ENCODE measurements around the gene ST8SIA5. TPM values are rescaled to one million over a fixed set of nuclear protein-coding genes. Genes with fewer than 3 reads are reported as not detected.

Gene ST8SIA5
- total RNA-seq, 1 donor from 2014 or later: 0.05 TPM

GRCh38 chr18:46646468-46646867, 110.4 kb downstream of the ST8SIA5 start:
- Mint-ChIP-seq H3K36me3 (ENCODE audit: low read depth) (no peaks in the 10 kb centered on the region), H3K27ac (no peak overlapping the region), H3K9me3 (no peaks in the 10 kb centered on the region), H3K27me3 (ENCODE audit: low read depth) (peaks cover 2% of the 10 kb centered on the region), H3K4me1 (ENCODE audit: low read depth) (no peaks in the 10 kb centered on the region), H3K4me3 (ENCODE audit: low read depth) (no peak overlapping the region)
- intact Hi-C loops (cut with micrococcal nuclease): no loop called here
- no peak for DNase-seq (ENCODE audit: low spot score)

- Mint-ChIP-seq H3K27me3 (ENCODE audit: low read depth) (no peaks in the 10 kb centered on the region), H3K27ac (no peak overlapping the region), H3K9me3 (no peaks in the 10 kb centered on the region), H3K36me3 (ENCODE audit: low read depth) (no peaks in the 10 kb centered on the region), H3K4me3 (ENCODE audit: low read depth) (no peak overlapping the region), H3K4me1 (ENCODE audit: low read depth) (no peaks in the 10 kb centered on the region)
- intact Hi-C loops (cut with micrococcal nuclease): no loop called here
- DNase-seq (ENCODE audit: low spot score): no peak
Measured at GRCh38 chr18:46642561-46642960, 114.3 kb downstream of the ST8SIA5 start.

DNA sequence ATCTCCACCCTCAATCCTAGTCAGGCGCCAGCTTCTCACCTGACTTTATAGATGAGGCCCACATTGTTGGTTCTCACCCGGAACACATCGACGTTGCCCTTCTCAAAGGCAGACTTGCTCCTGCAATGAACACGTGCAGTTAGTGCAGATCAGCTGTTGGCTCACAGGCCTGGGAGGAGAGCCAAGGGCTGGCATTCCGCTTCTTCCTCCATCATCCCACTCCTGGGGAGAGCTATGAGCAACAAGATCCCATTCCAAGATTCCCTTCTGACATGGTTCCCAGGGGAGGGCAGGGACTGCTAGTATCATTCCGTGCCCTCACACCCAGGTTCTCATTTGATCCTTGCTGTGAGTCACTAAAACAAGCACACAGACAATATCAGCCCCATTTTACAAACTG, 114.9 kb downstream of the ST8SIA5 start:
- H3K27ac Mint-ChIP-seq: no peak overlapping the region
- no peak for DNase-seq (ENCODE audit: low spot score)
- no peaks in the 10 kb centered on the region for H3K4me1 Mint-ChIP-seq (ENCODE audit: low read depth)
- no peaks in the 10 kb centered on the region for H3K9me3 Mint-ChIP-seq
- intact Hi-C loops (cut with micrococcal nuclease): no loop called here
- H3K36me3 Mint-ChIP-seq (ENCODE audit: low read depth): no peaks in the 10 kb centered on the region
- H3K4me3 Mint-ChIP-seq (ENCODE audit: low read depth): no peak overlapping the region
- no peaks in the 10 kb centered on the region for H3K27me3 Mint-ChIP-seq (ENCODE audit: low read depth)

- intact Hi-C loops (cut with micrococcal nuclease): no loop called here
- Mint-ChIP-seq H3K9me3 (no peaks in the 10 kb centered on the region), H3K4me1 (ENCODE audit: low read depth) (no peaks in the 10 kb centered on the region), H3K27me3 (ENCODE audit: low read depth) (no peaks in the 10 kb centered on the region), H3K27ac (no peak overlapping the region), H3K4me3 (ENCODE audit: low read depth) (no peak overlapping the region), H3K36me3 (ENCODE audit: low read depth) (no peaks in the 10 kb centered on the region)
- DNase-seq (ENCODE audit: low spot score): no peak
Measured at GRCh38 chr18:46639386-46639785, 117.5 kb downstream of the ST8SIA5 start.

- Mint-ChIP-seq H3K27ac (no peak overlapping the region), H3K36me3 (ENCODE audit: low read depth) (no peaks in the 10 kb centered on the region), H3K4me3 (ENCODE audit: low read depth) (no peak overlapping the region), H3K9me3 (peaks cover 3% of the 10 kb centered on the region), H3K27me3 (ENCODE audit: low read depth) (peaks cover 6% of the 10 kb centered on the region), H3K4me1 (ENCODE audit: low read depth) (no peaks in the 10 kb centered on the region)
- no peak for DNase-seq (ENCODE audit: low spot score)
- intact Hi-C loops (cut with micrococcal nuclease): no loop called here
Measured at GRCh38 chr18:46636040-46636630, 120.7 kb downstream of the ST8SIA5 start.

- H3K27me3 Mint-ChIP-seq (ENCODE audit: low read depth): peaks cover 6% of the 10 kb centered on the region
- intact Hi-C loops (cut with micrococcal nuclease): no loop called here
- peaks cover 7% of the 10 kb centered on the region for H3K9me3 Mint-ChIP-seq
- H3K27ac Mint-ChIP-seq: no peak overlapping the region
- DNase-seq (ENCODE audit: low spot score): no peak
- no peak overlapping the region for H3K4me3 Mint-ChIP-seq (ENCODE audit: low read depth)
- no peaks in the 10 kb centered on the region for H3K36me3 Mint-ChIP-seq (ENCODE audit: low read depth)
- peaks cover 7% of the 10 kb centered on the region for H3K4me1 Mint-ChIP-seq (ENCODE audit: low read depth)
Measured at GRCh38 chr18:46632401-46633071, 124.3 kb downstream of the ST8SIA5 start.

GRCh38 chr18:46630991-46631390, 125.9 kb downstream of the ST8SIA5 start:
- H3K4me3 Mint-ChIP-seq (ENCODE audit: low read depth): no peak overlapping the region
- peaks cover 11% of the 10 kb centered on the region for H3K27me3 Mint-ChIP-seq (ENCODE audit: low read depth)
- H3K9me3 Mint-ChIP-seq: peaks cover 7% of the 10 kb centered on the region
- intact Hi-C loops (cut with micrococcal nuclease): no loop called here
- no peak overlapping the region for H3K27ac Mint-ChIP-seq
- peaks cover 7% of the 10 kb centered on the region for H3K4me1 Mint-ChIP-seq (ENCODE audit: low read depth)
- DNase-seq (ENCODE audit: low spot score): no peak
- no peaks in the 10 kb centered on the region for H3K36me3 Mint-ChIP-seq (ENCODE audit: low read depth)

DNA sequence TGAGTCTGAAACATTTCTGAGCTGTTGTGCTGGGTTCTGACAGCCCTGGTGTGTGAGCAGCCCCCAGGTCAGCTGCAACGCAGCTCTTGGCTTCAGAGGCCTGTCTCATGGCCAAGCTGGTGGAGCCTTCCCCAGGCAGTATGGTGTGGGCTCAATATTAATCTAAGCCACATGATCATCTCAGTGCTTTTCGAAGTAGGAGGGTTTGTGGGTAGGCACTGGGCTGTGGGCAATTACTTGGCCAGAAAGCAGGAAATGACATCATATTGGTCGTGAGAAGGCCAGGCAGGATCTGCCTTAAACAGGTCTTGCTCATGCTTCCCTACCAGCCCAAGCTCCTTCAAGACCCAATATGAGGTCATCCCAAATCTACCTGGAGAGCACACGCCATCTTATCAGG, 126.7 kb downstream of the ST8SIA5 start:
- Mint-ChIP-seq H3K27me3 (ENCODE audit: low read depth) (peaks cover 13% of the 10 kb centered on the region), H3K4me3 (ENCODE audit: low read depth) (no peak overlapping the region), H3K4me1 (ENCODE audit: low read depth) (peaks cover 7% of the 10 kb centered on the region), H3K27ac (no peak overlapping the region), H3K9me3 (peaks cover 7% of the 10 kb centered on the region), H3K36me3 (ENCODE audit: low read depth) (no peaks in the 10 kb centered on the region)
- intact Hi-C loops (cut with micrococcal nuclease): no loop called here
- no peak for DNase-seq (ENCODE audit: low spot score)

GRCh38 chr18:46629361-46629760, 127.5 kb downstream of the ST8SIA5 start:
- Mint-ChIP-seq H3K4me1 (ENCODE audit: low read depth) (peaks cover 10% of the 10 kb centered on the region), H3K36me3 (ENCODE audit: low read depth) (no peaks in the 10 kb centered on the region), H3K4me3 (ENCODE audit: low read depth) (no peak overlapping the region), H3K27me3 (ENCODE audit: low read depth) (peaks cover 13% of the 10 kb centered on the region), H3K9me3 (peaks cover 7% of the 10 kb centered on the region), H3K27ac (no peak overlapping the region)
- intact Hi-C loops (cut with micrococcal nuclease): no loop called here
- no peak for DNase-seq (ENCODE audit: low spot score)

DNA sequence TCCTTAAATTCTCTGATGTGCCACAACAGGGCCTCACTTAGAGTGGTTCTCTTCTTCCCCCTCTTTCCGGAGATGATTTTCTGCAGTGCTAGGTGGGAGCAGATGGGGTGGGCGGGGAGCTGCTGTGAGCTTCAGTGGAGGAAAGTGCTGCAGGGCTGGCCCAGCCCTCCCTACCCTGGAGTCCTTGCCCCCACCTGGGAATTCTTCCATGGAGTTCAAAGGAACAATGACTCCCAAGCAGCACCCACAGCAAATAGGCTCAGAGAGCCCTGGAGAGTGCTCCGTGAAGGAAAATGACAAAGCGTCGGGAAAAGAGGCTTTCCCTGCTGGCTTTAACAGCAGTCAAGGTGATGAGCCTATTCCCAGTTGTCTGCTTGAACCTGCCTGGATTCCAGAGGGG, 128.6 kb downstream of the ST8SIA5 start:
- Mint-ChIP-seq H3K4me3 (ENCODE audit: low read depth) (no peak overlapping the region), H3K27ac (no peak overlapping the region), H3K36me3 (ENCODE audit: low read depth) (no peaks in the 10 kb centered on the region), H3K4me1 (ENCODE audit: low read depth) (peaks cover 19% of the 10 kb centered on the region), H3K9me3 (peaks cover 7% of the 10 kb centered on the region), H3K27me3 (ENCODE audit: low read depth) (peaks cover 9% of the 10 kb centered on the region)
- DNase-seq (ENCODE audit: low spot score): no peak
- intact Hi-C loops (cut with micrococcal nuclease): no loop called here

- Mint-ChIP-seq H3K4me3 (ENCODE audit: low read depth) (no peak overlapping the region), H3K4me1 (ENCODE audit: low read depth) (peaks cover 22% of the 10 kb centered on the region), H3K27ac (no peak overlapping the region), H3K9me3 (peaks cover 7% of the 10 kb centered on the region), H3K27me3 (ENCODE audit: low read depth) (peaks cover 7% of the 10 kb centered on the region), H3K36me3 (ENCODE audit: low read depth) (no peaks in the 10 kb centered on the region)
- intact Hi-C loops (cut with micrococcal nuclease): no loop called here
- no peak for DNase-seq (ENCODE audit: low spot score)
Measured at GRCh38 chr18:46627136-46627535, 129.7 kb downstream of the ST8SIA5 start.

- H3K27me3 Mint-ChIP-seq (ENCODE audit: low read depth): peaks cover 7% of the 10 kb centered on the region
- intact Hi-C loops (cut with micrococcal nuclease): no loop called here
- H3K4me1 Mint-ChIP-seq (ENCODE audit: low read depth): peaks cover 26% of the 10 kb centered on the region
- no peaks in the 10 kb centered on the region for H3K36me3 Mint-ChIP-seq (ENCODE audit: low read depth)
- H3K27ac Mint-ChIP-seq: no peak overlapping the region
- DNase-seq (ENCODE audit: low spot score): no peak
- no peak overlapping the region for H3K4me3 Mint-ChIP-seq (ENCODE audit: low read depth)
- no peaks in the 10 kb centered on the region for H3K9me3 Mint-ChIP-seq
Measured at GRCh38 chr18:46625069-46625468, 131.8 kb downstream of the ST8SIA5 start.

DNA sequence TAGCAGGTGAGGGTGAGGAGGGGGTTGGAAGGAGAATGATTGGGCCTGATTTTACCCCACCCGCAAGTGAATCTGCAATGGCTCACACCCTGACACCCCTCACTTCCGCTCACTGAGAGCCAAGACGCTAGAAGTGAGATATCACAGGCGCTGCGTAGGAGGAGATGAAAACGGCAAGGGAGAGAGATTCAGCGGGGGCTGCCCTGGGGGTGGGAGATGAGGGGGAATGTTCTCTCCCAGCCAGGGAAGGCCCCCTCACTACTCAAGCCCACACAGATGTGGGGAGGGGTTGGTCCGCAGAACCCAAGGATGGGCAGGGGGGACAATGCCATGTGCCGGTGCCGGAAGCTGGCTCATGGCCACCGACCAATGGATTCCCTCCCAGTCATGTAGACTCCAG, 132.7 kb downstream of the ST8SIA5 start:
- H3K27ac Mint-ChIP-seq: no peak overlapping the region

More for the DNA sequence above, 132.7 kb downstream of the ST8SIA5 start:
- H3K9me3 Mint-ChIP-seq: no peaks in the 10 kb centered on the region
- H3K4me1 Mint-ChIP-seq (ENCODE audit: low read depth): peaks cover 23% of the 10 kb centered on the region
- no peak overlapping the region for H3K4me3 Mint-ChIP-seq (ENCODE audit: low read depth)
- DNase-seq (ENCODE audit: low spot score): no peak
- intact Hi-C loops (cut with micrococcal nuclease): no loop called here
- H3K36me3 Mint-ChIP-seq (ENCODE audit: low read depth): no peaks in the 10 kb centered on the region
- H3K27me3 Mint-ChIP-seq (ENCODE audit: low read depth): peaks cover 7% of the 10 kb centered on the region
